K562 (cell line): ENCODE measurements around the gene LAMTOR4. TPM values are rescaled to one million over a fixed set of nuclear protein-coding genes. Genes with fewer than 3 reads are reported as not detected.
A peak's percentile ranks its signal among the peaks of the same experiment; 100 is the strongest.

Experiments used
- ATAC-seq: fragments of 200-7000 bp; cut with Tn5 transposase; 3 replicates; pipeline ENCODE4 v1.9.1; 2020; ENCODE audit warnings: moderate library complexity
- BruUV-seq: library from RNA; stranded (reverse); fragments of 400-500 nt; replicated peaks from 2 replicates; lab custom pipeline; 2021; lab: Mats Ljungman, UMichigan
- CTCF ChIA-PET: fragments of 300-600 bp; formaldehyde crosslinking; extraction: SDS; loops from one replicate; lab custom pipeline; 2021; ENCODE audit warnings: low intra/inter-chr PET ratio; lab: Yijun Ruan, JAX
- POLR2A ChIA-PET: fragments of 300-600, 350-650 bp; sonication (Branson Sonifier 250); formaldehyde crosslinking; extraction: SDS; loops from one replicate; lab custom pipeline; 2021; ENCODE audit warnings: antibody characterized with exemption, inconsistent platforms; lab: Yijun Ruan, JAX
- DNase-seq, 4 experiments: peaks; one replicate each; pipeline versions ENCODE4 v3.0.0 to v3.0.0-alpha.2; 2011 to 2018; ENCODE audit warnings: low spot score in 3 of 4, mixed read lengths in 3 of 4; ENCODE audit errors: extremely low read depth in 1 of 4
- FAIRE-seq: peaks from 2 replicates; lab custom pipeline; 2011; peaks lifted over from hg19 to GRCh38; lab: Jason Lieb, UNC
- H2AFZ ChIP-seq: 2 replicates; pipeline ENCODE4 v1.6.0; 2011; ENCODE audit warnings: low read depth, low read length, control low read depth, inconsistent platforms
- H3K27ac ChIP-seq: fragments of 200-600 bp; 3 replicates; pipeline ENCODE4 v1.8.0; 2011; ENCODE audit warnings: low read depth, mild to moderate bottlenecking, control low read depth, inconsistent platforms, low read length, moderate library complexity, mixed read lengths; ENCODE audit errors: extremely low read depth
- H3K27me3 ChIP-seq, 2 experiments: fragments of 300-600 bp in 1 of 2; 2 replicates in 1 of 2; 3 replicates in 1 of 2; pipeline versions ENCODE4 v1.6.0 to v1.8.0; 2011; ENCODE audit warnings: inconsistent platforms in 2 of 2, low read length in 2 of 2, mild to moderate bottlenecking in 1 of 2, mixed read lengths in 1 of 2, moderate library complexity in 1 of 2; ENCODE audit not compliant: control insufficient read depth in 2 of 2, insufficient read depth in 2 of 2
- H3K36me3 ChIP-seq: fragments of 300-600 bp; 3 replicates; pipeline ENCODE4 v1.8.0; 2011; ENCODE audit warnings: mild to moderate bottlenecking, low read length, inconsistent platforms; ENCODE audit not compliant: control insufficient read depth, insufficient read depth
- H3K4me1 ChIP-seq, 2 experiments: fragments of 200-600 bp in 1 of 2; replicated peaks in 1 of 2; 2 replicates in 1 of 2; 3 replicates in 1 of 2; pipeline versions ENCODE4 v1.5.1 to v1.8.0; 2011; ENCODE audit warnings: inconsistent platforms in 2 of 2, low read length in 2 of 2, mild to moderate bottlenecking in 1 of 2, mixed read lengths in 1 of 2, moderate library complexity in 1 of 2; ENCODE audit not compliant: control insufficient read depth in 2 of 2, insufficient read depth in 2 of 2
- H3K4me2 ChIP-seq: 2 replicates; pipeline ENCODE4 v1.6.1; 2011; ENCODE audit warnings: low read length, control low read depth, inconsistent platforms, mixed read lengths; ENCODE audit not compliant: insufficient read depth
- H3K4me3 ChIP-seq: fragments of 200-600 bp; sonication (generic), shearing (Covaris generic); 2 replicates; pipeline ENCODE4 v1.5.1; 2016; ENCODE audit warnings: control low read depth, inconsistent platforms
- H3K79me2 ChIP-seq: fragments of 200-600 bp; 3 replicates; pipeline ENCODE4 v1.8.0; 2011; ENCODE audit warnings: low read length, inconsistent platforms; ENCODE audit not compliant: control insufficient read depth, insufficient read depth
- H3K9ac ChIP-seq, 2 experiments: 2 replicates each; pipeline versions ENCODE4 v1.6.0 to v1.6.1; 2011; ENCODE audit warnings: low read depth in 2 of 2, low read length in 2 of 2, control low read depth in 1 of 2, inconsistent platforms in 1 of 2, mild to moderate bottlenecking in 1 of 2, mixed read lengths in 1 of 2; ENCODE audit not compliant: insufficient read depth in 1 of 2
- H3K9me1 ChIP-seq: one replicate; pipeline ENCODE4 v1.6.0; 2011; ENCODE audit warnings: inconsistent platforms, mild to moderate bottlenecking, low read length, moderate library complexity; ENCODE audit not compliant: control insufficient read depth, insufficient read depth
- H3K9me3 ChIP-seq: replicated peaks from 2 replicates; pipeline ENCODE4 v1.5.1; 2011; ENCODE audit warnings: low read depth, low read length, inconsistent platforms; ENCODE audit not compliant: control insufficient read depth, insufficient read depth
- H4K20me1 ChIP-seq: replicated peaks from 2 replicates; pipeline ENCODE4 v1.6.1; 2011; ENCODE audit warnings: low read length, inconsistent platforms, mixed read lengths; ENCODE audit not compliant: control insufficient read depth, insufficient read depth
- AFF1 ChIP-seq, 2 experiments: fragments of 450-650 bp; IDR thresholded peaks; 2 replicates each; pipeline ENCODE4 v1.6.1; 2018; ENCODE audit warnings: mild to moderate bottlenecking in 2 of 2, low read depth in 1 of 2; ENCODE audit not compliant: partially characterized antibody in 2 of 2
- ATF4 ChIP-seq: fragments of 450-650 bp; formaldehyde crosslinking; IDR thresholded peaks from 2 replicates; pipeline ENCODE4 v1.4.0; 2022; ENCODE audit warnings: mild to moderate bottlenecking, moderate library complexity
- ATF7 ChIP-seq: fragments of 450-650 bp; IDR thresholded peaks from 2 replicates; pipeline ENCODE4 v1.7.1; 2014; ENCODE audit warnings: mild to moderate bottlenecking, moderate library complexity
- CEBPG ChIP-seq, 3 experiments: fragments of 200-800 bp in 1 of 3; sonication (Bioruptor generic) in 1 of 3; sonication (generic) in 1 of 3; formaldehyde crosslinking in 1 of 3; IDR thresholded peaks in 2 of 3; conservative IDR thresholded peaks in 1 of 3; 2 replicates each; pipeline versions ENCODE4 v1.6.1 to v1.8.0; 2016 to 2022; ENCODE audit warnings: missing compliant biosample characterization in 2 of 3, missing genetic modification characterization in 2 of 3, mild to moderate bottlenecking in 1 of 3, missing genetic modification reagents in 1 of 3
- EP400 ChIP-seq: fragments of 450-650 bp; IDR thresholded peaks from 2 replicates; pipeline ENCODE4 v1.6.1; 2017; ENCODE audit warnings: antibody characterized with exemption, mild to moderate bottlenecking, moderate library complexity
- ETS2 ChIP-seq: IDR thresholded peaks from 2 replicates; pipeline ENCODE4 v1.6.1; 2016; ENCODE audit warnings: borderline replicate concordance, missing genetic modification characterization, mild to moderate bottlenecking, moderate library complexity, missing compliant biosample characterization; ENCODE audit not compliant: poor library complexity, severe bottlenecking
- FIP1L1 ChIP-seq: fragments of 200-400 bp; formaldehyde crosslinking; IDR thresholded peaks from 2 replicates; pipeline ENCODE4 v1.6.1; 2018; ENCODE audit warnings: mild to moderate bottlenecking, low read depth, low read length; ENCODE audit not compliant: poor library complexity, severe bottlenecking
- HDAC3 ChIP-seq: fragments of 450-650 bp; IDR thresholded peaks from 2 replicates; pipeline ENCODE4 v1.6.1; 2018; ENCODE audit warnings: borderline replicate concordance, mild to moderate bottlenecking, moderate library complexity; ENCODE audit not compliant: partially characterized antibody
- KLF10 ChIP-seq: fragments of 250-450 bp; sonication (Bioruptor Pico); IDR thresholded peaks from 2 replicates; pipeline ENCODE4 v1.6.1; 2021; ENCODE audit warnings: matching md5 sums
- NFATC3 ChIP-seq: fragments of 450-650 bp; IDR thresholded peaks from 2 replicates; pipeline ENCODE4 v1.6.1; 2017; ENCODE audit warnings: mild to moderate bottlenecking
- RFX1 ChIP-seq: fragments of 450-650 bp; IDR thresholded peaks from 2 replicates; pipeline ENCODE4 v1.6.1; 2016; ENCODE audit warnings: mild to moderate bottlenecking, moderate library complexity
- SP2 ChIP-seq: IDR thresholded peaks from 2 replicates; pipeline ENCODE4 v1.6.1; 2011; ENCODE audit warnings: mild to moderate bottlenecking, low read depth, low read length, moderate library complexity; ENCODE audit not compliant: poor library complexity, severe bottlenecking; ENCODE audit errors: extremely low read depth
- ZFP91 ChIP-seq: sonication (generic); formaldehyde crosslinking; IDR thresholded peaks from 2 replicates; pipeline ENCODE4 v1.8.0; 2022; ENCODE audit warnings: mild to moderate bottlenecking, missing genetic modification reagents
- ZNF174 ChIP-seq: fragments of 250-450 bp; sonication (Bioruptor Pico); IDR thresholded peaks from 2 replicates; pipeline ENCODE4 v1.4.0; 2020; ENCODE audit warnings: mild to moderate bottlenecking
- ZNF175 ChIP-seq: fragments of 200-800 bp; sonication (Bioruptor generic); IDR thresholded peaks from 2 replicates; pipeline ENCODE4 v1.6.1; 2016; ENCODE audit warnings: low read depth, mild to moderate bottlenecking, missing genetic modification characterization, missing compliant biosample characterization
- WGBS: fragments of 100-300 bp; shearing (Covaris generic); methylation state at CpG from one replicate; pipeline ENCODE4 v1.1.6; 2016; ENCODE audit warnings: low coverage, mixed read lengths; ENCODE audit not compliant: insufficient coverage; ENCODE audit errors: missing lambda C conversion rate; 5-methylcytosine and 5-hydroxymethylcytosine counted together
- in situ Hi-C: fragments of 300-500 bp; cut with MboI; formaldehyde crosslinking; loops from 4 replicates; pipeline ENCODE4 v1.15.0; 2018; ENCODE audit warnings: inconsistent platforms, mixed read lengths
- intact Hi-C: fragments of 100-400 bp; cut with micrococcal nuclease; formaldehyde crosslinking; loops from 2 replicates; pipeline ENCODE4 v1.14.2; 2022
- polyA plus RNA-seq, 8 experiments: library from polyadenylated mRNA; depleted of rRNA in 4 of 8; stranded (reverse) in 5 of 8; unstranded in 3 of 8; fragments of >200 nt; fragmentation: Nextera tagmentation in 2 of 8; fragmentation: Illumina TruSeq in 1 of 8; extraction: Ambion mirVana in 2 of 8; extraction: Trizol in 1 of 8; gene quantifications; 2 replicates each; pipeline versions ENCODE4 v1.2.1 to v1.2.3, GENCODE V29; 2011 to 2014; ENCODE audit warnings: inconsistent platforms in 1 of 8, missing spikeins in 1 of 8
- total RNA-seq, 7 experiments: library from RNA; depleted of rRNA in 6 of 7; stranded (reverse); fragments of >200 nt in 6 of 7; fragmentation: Illumina TruSeq in 2 of 7; extraction: Trizol in 2 of 7; gene quantifications; 2 replicates each; pipeline versions ENCODE4 v1.2.1 to v1.2.3, GENCODE V29; 2011 to 2021; ENCODE audit warnings: low replicate concordance in 1 of 7

Gene LAMTOR4
- total and polyA plus RNA-seq, 9 of the 15 experiments (the other 6 are each of a cell fraction or from before 2014, with no cell fraction given): 79.6 to 314 (median 195) TPM

GRCh38 chr7:100163871-100164270 lies 15.2 kb downstream of the LAMTOR4 start:
- Histone ChIP-seq H3K9me1 (no peaks in the 10 kb centered on the region), H3K4me2 (no peak overlapping the region), H2AFZ (no peak overlapping the region), H3K4me3 (no peak overlapping the region), H3K27me3 (no peaks in the 10 kb centered on the region), H4K20me1 (no peaks in the 10 kb centered on the region), H3K36me3 (no peaks in the 10 kb centered on the region), H3K9me3 (no peaks in the 10 kb centered on the region), H3K9ac (peak overlapping the region in 1 of 2 experiments; percentile 41; a peak in 1 of 4 replicates), H3K27ac (no peak overlapping the region), H3K79me2 (no peaks in the 10 kb centered on the region), H3K4me1 (peaks cover 40 to 48% of the 10 kb centered on the region in 2 experiments)
- CTCF ChIA-PET: no interaction called here
- BruUV-seq: no TSS peak
- intact Hi-C loops: no loop called here
- no peak for ATAC-seq
- POLR2A ChIA-PET: interaction anchor here (0.6 kb wide), 1 partner anchor 9 kb away, joined by 4 read pairs; no protein-coding TSS in a partner anchor
- 73% methylated on average over 5 of the region's 5 CpGs for WGBS
- in situ Hi-C loops: no loop called here
- DNase-seq: no peak
- no peak for FAIRE-seq
- TF ChIP-seq ATF4 (CRISPR knock-in tag): no peak
- no peak for TF ChIP-seq HDAC3
- no peak for TF ChIP-seq KLF10 (CRISPR knock-in tag)
- no peak for TF ChIP-seq ZFP91 (CRISPR knock-in tag)
- no peak for TF ChIP-seq NFATC3
- TF ChIP-seq ZNF175: no peak
- TF ChIP-seq EP400: no peak
- TF ChIP-seq SP2: no peak
- no peak for TF ChIP-seq AFF1 (IDR thresholded peaks at IDR 0.05; ENCODE audit: low read depth in 1 of 2, partially characterized antibody in 2 of 2)
- TF ChIP-seq CEBPG (CRISPR knock-in tag; IDR thresholded peaks at IDR 0.05): no peak
- TF ChIP-seq CEBPG (tag; conservative IDR thresholded peaks at IDR 0.05 in 1 of 2, IDR thresholded peaks at IDR 0.05 in 1 of 2): no peak
- TF ChIP-seq ATF7: no peak
- TF ChIP-seq ETS2 (tag): no peak
- TF ChIP-seq RFX1: no peak
- TF ChIP-seq ZNF174 (CRISPR knock-in tag): no peak
- TF ChIP-seq FIP1L1: no peak
